GM23248 (cell line): Measurements from ENCODE around the gene NFATC2. TPM values are rescaled to one million over a fixed set of nuclear protein-coding genes. Genes with fewer than 3 reads are reported as not detected.

Experiments used
- DNase-seq: peaks from one replicate; pipeline ENCODE4 v3.0.0-alpha.2; 2015
- H2AFZ ChIP-seq: fragments of 200-600 bp; sonication (generic); 2 replicates; pipeline ENCODE4 v1.6.1; 2016; ENCODE audit warnings: antibody characterized with exemption
- H3F3A ChIP-seq: fragments of 200-600 bp; sonication (generic); 2 replicates; pipeline ENCODE4 v1.6.1; 2016; ENCODE audit warnings: mild to moderate bottlenecking, antibody characterized with exemption, mixed run types; ENCODE audit not compliant: insufficient read depth
- H3K27ac ChIP-seq: fragments of 200-600 bp; sonication (generic); 2 replicates; pipeline ENCODE4 v1.5.1; 2016; ENCODE audit warnings: mild to moderate bottlenecking
- H3K27me3 ChIP-seq: fragments of 200-600 bp; sonication (generic); replicated peaks from 2 replicates; pipeline ENCODE4 v1.6.1; 2016; ENCODE audit warnings: mild to moderate bottlenecking; ENCODE audit not compliant: insufficient read depth
- H3K36me3 ChIP-seq: fragments of 200-600 bp; sonication (generic); 2 replicates; pipeline ENCODE4 v1.6.1; 2016; ENCODE audit warnings: low read depth, mild to moderate bottlenecking
- H3K4me1 ChIP-seq: fragments of 200-600 bp; sonication (generic); 2 replicates; pipeline ENCODE4 v1.6.1; 2016; ENCODE audit warnings: mild to moderate bottlenecking; ENCODE audit not compliant: insufficient read depth
- H3K4me2 ChIP-seq: fragments of 200-600 bp; sonication (generic); one replicate; pipeline ENCODE4 v1.6.1; 2016; ENCODE audit warnings: mild to moderate bottlenecking; ENCODE audit not compliant: unreplicated experiment
- H3K4me3 ChIP-seq: fragments of 200-600 bp; sonication (generic); 2 replicates; pipeline ENCODE4 v1.5.1; 2016; ENCODE audit warnings: mild to moderate bottlenecking
- H3K79me2 ChIP-seq: fragments of 200-600 bp; sonication (generic); 2 replicates; pipeline ENCODE4 v1.6.1; 2016; ENCODE audit warnings: mild to moderate bottlenecking; ENCODE audit not compliant: insufficient read depth
- H3K9ac ChIP-seq: fragments of 200-600 bp; sonication (generic); 2 replicates; pipeline ENCODE4 v1.6.1; 2016; ENCODE audit warnings: mild to moderate bottlenecking
- H3K9me2 ChIP-seq: fragments of 200-600 bp; sonication (generic); 2 replicates; pipeline ENCODE4 v1.6.1; 2016; ENCODE audit warnings: mixed run types, mild to moderate bottlenecking, moderate library complexity; ENCODE audit not compliant: insufficient read depth
- H3K9me3 ChIP-seq: fragments of 200-600 bp; sonication (generic); one replicate; pipeline ENCODE4 v1.6.1; 2017; ENCODE audit warnings: low read depth
- H4K20me1 ChIP-seq: fragments of 200-600 bp; sonication (generic); 2 replicates; pipeline ENCODE4 v1.6.0; 2016; ENCODE audit not compliant: insufficient read depth
- EZH2 ChIP-seq: fragments of 200-600 bp; sonication (generic); IDR thresholded peaks from 2 replicates; pipeline ENCODE4 v1.6.1; 2018; ENCODE audit warnings: antibody characterized with exemption, mild to moderate bottlenecking; ENCODE audit not compliant: insufficient read depth, poor library complexity, severe bottlenecking
- EZH2phosphoT487 ChIP-seq: fragments of 200-600 bp; sonication (generic); IDR thresholded peaks from 2 replicates; pipeline ENCODE4 v1.6.1; 2018; ENCODE audit warnings: antibody characterized with exemption, moderate library complexity, mild to moderate bottlenecking, low read depth; ENCODE audit not compliant: insufficient read depth
- WGBS, 2 experiments: methylation state at CpG; one replicate each; pipeline ENCODE4 v1.1.6; 2015 to 2017; ENCODE audit warnings: low lambda C conversion rate in 2 of 2, low coverage in 1 of 2; ENCODE audit errors: missing lambda C conversion rate in 2 of 2; 5-methylcytosine and 5-hydroxymethylcytosine counted together
- in situ Hi-C: fragments of 300-500 bp; cut with MboI; formaldehyde crosslinking; loops from 2 replicates; pipeline ENCODE4 v1.15.0; 2020
- polyA plus RNA-seq: library from polyadenylated mRNA; unstranded; fragments of >200 nt; fragmentation: Nextera tagmentation; extraction: Ambion mirVana; gene quantifications from 2 replicates; pipeline ENCODE4 v1.2.1, GENCODE V29; 2016
- total RNA-seq: library from RNA; depleted of rRNA; stranded (reverse); fragments of >200 nt; shearing (Covaris generic); gene quantifications from 2 replicates; pipeline ENCODE4 v1.2.3, GENCODE V29; 2014

NFATC2 gene
- total and polyA plus RNA-seq, 2 experiments from 2014 or later = 0.11 to 0.14 TPM

GRCh38 chr20:51586005-51586440 is 43.5 kb upstream of the NFATC2 start:
- Histone ChIP-seq H3K27me3 (no peaks in the 10 kb centered on the region), H3K36me3 (no peaks in the 10 kb centered on the region), H2AFZ (no peak overlapping the region), H4K20me1 (no peaks in the 10 kb centered on the region), H3K27ac (peak overlapping the region; percentile 54), H3K4me1 (peaks cover 8% of the 10 kb centered on the region; the same call in 1 of the 2 replicates), H3K4me3 (no peak overlapping the region), H3K9me3 (no peaks in the 10 kb centered on the region), H3K79me2 (no peaks in the 10 kb centered on the region), H3K9me2 (no peaks in the 10 kb centered on the region), H3K4me2 (no peak overlapping the region), H3K9ac (no peak overlapping the region), H3F3A (peaks cover 22% of the 10 kb centered on the region)
- in situ Hi-C loops = no loop called here
- TF ChIP-seq EZH2phosphoT487 = 0 out of 2 replicates have a peak, but pooled peaks have one; percentile 33
- no peak for TF ChIP-seq EZH2
- DNase-seq = peak; percentile 95
- 0 to 3% methylated on average over 4 of the region's 4 CpGs for WGBS, 2 experiments

DNA sequence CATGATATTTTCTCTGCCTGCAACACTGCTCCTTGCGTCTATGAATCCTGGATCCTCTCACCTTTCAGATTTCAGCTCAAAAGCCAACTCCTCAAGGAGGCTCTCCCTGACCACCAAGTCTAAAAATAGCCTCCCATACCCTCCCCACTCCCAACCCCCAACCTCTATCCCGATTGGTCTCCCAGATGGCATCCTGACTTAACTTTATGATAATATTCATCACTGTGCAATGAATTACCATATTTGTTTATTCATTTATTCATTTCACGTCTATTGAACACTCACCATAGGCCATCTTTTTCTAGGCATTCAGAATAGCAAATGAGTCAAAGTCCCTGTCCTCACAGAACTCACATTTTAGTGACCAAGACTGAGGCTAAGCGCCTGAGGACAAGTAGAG is 42.6 kb upstream of the NFATC2 start:
- no peak overlapping the region for H3K4me2 ChIP-seq
- in situ Hi-C loops = no loop called here
- no peak overlapping the region for H3K4me3 ChIP-seq
- H3K36me3 ChIP-seq = no peaks in the 10 kb centered on the region
- H4K20me1 ChIP-seq = no peaks in the 10 kb centered on the region
- peaks cover 8% of the 10 kb centered on the region; the same call in 1 of the 2 replicates for H3K4me1 ChIP-seq
- no peak overlapping the region for H3K9ac ChIP-seq
- no peaks in the 10 kb centered on the region for H3K9me3 ChIP-seq
- DNase-seq = no peak
- no peaks in the 10 kb centered on the region for H3K27me3 ChIP-seq
- no peak overlapping the region for H2AFZ ChIP-seq
- no peaks in the 10 kb centered on the region for H3K9me2 ChIP-seq
- peaks cover 22% of the 10 kb centered on the region for H3F3A ChIP-seq
- no peaks in the 10 kb centered on the region for H3K79me2 ChIP-seq
- H3K27ac ChIP-seq = no peak overlapping the region; the same call in 1 of the 2 replicates
- 98 to 99% methylated on average over 4 of the region's 4 CpGs for WGBS, 2 experiments
- no peak for TF ChIP-seq EZH2
- no peak for TF ChIP-seq EZH2phosphoT487

GRCh38 chr20:51584737-51585136 is 42.2 kb upstream of the NFATC2 start:
- Histone ChIP-seq H3K9me2 (no peaks in the 10 kb centered on the region), H3K27ac (no peak overlapping the region), H3K9ac (no peak overlapping the region), H3F3A (peaks cover 22% of the 10 kb centered on the region), H3K4me2 (no peak overlapping the region), H3K9me3 (no peaks in the 10 kb centered on the region), H4K20me1 (no peaks in the 10 kb centered on the region), H3K27me3 (no peaks in the 10 kb centered on the region), H3K79me2 (no peaks in the 10 kb centered on the region), H2AFZ (no peak overlapping the region), H3K36me3 (no peaks in the 10 kb centered on the region), H3K4me1 (peaks cover 8% of the 10 kb centered on the region; the same call in 1 of the 2 replicates), H3K4me3 (no peak overlapping the region)
- TF ChIP-seq EZH2phosphoT487 (no peak), EZH2 (no peak)
- DNase-seq = no peak
- 88 to 94% methylated on average over 4 of the region's 4 CpGs for WGBS, 2 experiments
- in situ Hi-C loops = no loop called here

GRCh38 chr20:51584116-51584515 is 41.6 kb upstream of the NFATC2 start:
- H3K9me2 ChIP-seq = no peaks in the 10 kb centered on the region
- H3K79me2 ChIP-seq = no peaks in the 10 kb centered on the region
- H3K9me3 ChIP-seq = no peaks in the 10 kb centered on the region
- H3K9ac ChIP-seq = no peak overlapping the region
- no peak for TF ChIP-seq EZH2phosphoT487
- no peak for TF ChIP-seq EZH2
- no peak overlapping the region for H3K27ac ChIP-seq
- H3K36me3 ChIP-seq = no peaks in the 10 kb centered on the region
- no peak for DNase-seq
- WGBS, 2 experiments = 87 to 94% methylated on average over 8 of the region's 8 CpGs
- no peaks in the 10 kb centered on the region for H4K20me1 ChIP-seq
- H3K4me1 ChIP-seq = peaks cover 8% of the 10 kb centered on the region; the same call in 1 of the 2 replicates
- H3K4me3 ChIP-seq = no peak overlapping the region
- in situ Hi-C loops = no loop called here
- H2AFZ ChIP-seq = no peak overlapping the region
- H3K27me3 ChIP-seq = no peaks in the 10 kb centered on the region
- H3K4me2 ChIP-seq = no peak overlapping the region
- peaks cover 22% of the 10 kb centered on the region for H3F3A ChIP-seq

- Histone ChIP-seq H4K20me1 (no peaks in the 10 kb centered on the region), H3K4me1 (peaks cover 8% of the 10 kb centered on the region; the same call in 1 of the 2 replicates), H3K4me2 (no peak overlapping the region), H2AFZ (no peak overlapping the region), H3K36me3 (no peaks in the 10 kb centered on the region), H3K9ac (no peak overlapping the region), H3K27ac (no peak overlapping the region), H3K79me2 (no peaks in the 10 kb centered on the region), H3K27me3 (no peaks in the 10 kb centered on the region), H3K4me3 (no peak overlapping the region), H3K9me3 (no peaks in the 10 kb centered on the region), H3K9me2 (no peaks in the 10 kb centered on the region), H3F3A (peaks cover 22% of the 10 kb centered on the region)
- TF ChIP-seq EZH2 = no peak
- no peak for TF ChIP-seq EZH2phosphoT487
- no peak for DNase-seq
- in situ Hi-C loops = no loop called here
- WGBS, 2 experiments = 87 to 92% methylated on average over 14 of the region's 14 CpGs
Observed at GRCh38 chr20:51583499-51583898, 41.0 kb upstream of the NFATC2 start.
